ELF-1 (cell line): ENCODE data around the gene HIBCH.
A peak's percentile ranks its signal among the peaks of the same experiment; 100 is the strongest.

ENCODE experiments used
- DNase-seq: peaks from one replicate; pipeline ENCODE4 v3.0.0-alpha.2; 2016; ENCODE audit warnings: low read depth, low spot score

HIBCH gene

DNA sequence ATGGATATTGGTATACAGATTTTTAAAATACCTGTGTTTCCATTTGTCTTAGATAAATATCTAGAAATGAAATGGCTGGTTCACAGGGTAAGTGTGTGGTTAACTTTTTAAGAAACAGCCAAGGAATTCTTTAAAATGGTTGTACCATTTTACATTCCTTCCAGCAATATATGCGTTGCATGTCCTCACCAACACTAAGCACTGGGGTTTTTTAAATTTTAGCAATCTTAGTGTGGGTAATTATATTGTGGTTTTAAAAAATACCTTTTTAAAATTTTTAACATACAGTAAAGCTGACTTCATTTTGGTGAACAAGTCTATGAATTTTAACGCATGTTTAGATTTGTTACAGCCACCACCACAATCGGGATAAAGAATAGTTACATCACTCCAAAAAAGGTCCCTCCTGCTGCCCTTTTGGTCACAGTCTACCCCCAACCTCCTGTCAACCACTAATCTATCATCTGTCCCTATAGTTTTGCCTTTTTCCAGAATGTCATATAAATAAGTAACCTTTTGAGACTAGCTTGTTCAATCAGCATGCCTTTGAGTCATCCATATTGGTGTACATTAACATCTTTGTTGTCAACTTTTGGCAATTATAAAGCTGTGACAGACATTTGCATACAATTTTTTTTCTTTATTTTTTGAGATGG lies 129.0 kb downstream of the HIBCH start:
- no peak for DNase-seq

DNA sequence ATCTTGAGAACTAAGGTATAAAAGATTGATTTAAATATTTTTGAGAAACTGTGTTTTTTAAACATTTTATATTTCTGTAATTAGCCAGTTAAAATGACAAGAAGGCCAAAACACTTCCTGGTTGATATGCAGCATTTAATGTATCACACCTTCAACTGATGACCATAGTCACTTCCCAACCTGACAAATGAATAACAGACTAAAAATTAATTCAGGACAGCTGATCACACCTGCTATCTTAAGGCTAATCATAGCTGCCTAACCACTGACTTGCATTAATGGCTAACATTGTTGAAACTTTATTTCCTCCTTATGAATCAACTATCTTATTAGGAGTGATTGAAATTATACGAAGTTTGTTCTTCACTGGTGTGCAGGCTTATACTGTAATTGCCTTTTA lies 131.3 kb downstream of the HIBCH start:
- DNase-seq = no peak

DNA sequence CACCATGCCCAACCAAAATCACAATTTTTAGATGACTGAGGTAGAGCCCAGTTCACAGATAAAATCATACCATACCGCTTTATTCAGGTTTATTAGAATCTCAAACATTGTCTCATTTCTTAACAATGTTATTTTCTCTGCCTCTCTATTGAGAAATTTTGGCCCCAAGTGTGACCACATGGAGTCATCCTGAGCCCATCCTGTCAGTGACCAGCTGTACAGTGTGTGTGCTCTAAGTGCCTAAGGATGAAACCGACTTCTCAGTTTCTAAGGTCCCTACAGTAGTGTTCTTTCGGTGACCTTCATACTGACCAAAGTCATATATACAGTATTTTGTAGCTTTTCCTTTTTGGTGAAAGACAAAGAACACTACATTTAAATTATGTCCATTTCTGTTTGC lies 133.4 kb downstream of the HIBCH start:
- no peak for DNase-seq

- DNase-seq = no peak
Observed at GRCh38 chr2:190185380-190185779, 134.2 kb downstream of the HIBCH start.

DNA sequence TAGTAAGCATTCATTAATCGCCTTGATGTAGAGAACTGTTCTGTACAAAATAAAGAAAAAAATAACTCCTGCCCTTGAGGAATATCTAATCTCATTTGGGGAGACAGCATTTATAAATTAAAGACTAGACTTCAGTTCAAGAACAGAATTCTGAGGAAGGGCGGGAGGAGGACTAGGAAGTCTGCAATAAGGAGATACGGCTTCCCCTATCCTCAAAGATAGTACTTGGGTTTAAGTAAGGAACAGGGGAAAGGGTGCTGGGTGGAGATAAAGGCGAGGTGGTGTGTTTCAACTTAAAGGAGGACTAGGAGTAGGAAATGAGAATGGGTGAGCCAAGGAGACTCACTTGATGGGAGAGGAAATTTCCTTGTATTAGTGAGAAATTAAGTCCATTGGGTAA lies 135.2 kb downstream of the HIBCH start:
- no peak for DNase-seq

- DNase-seq = no peak
Observed at GRCh38 chr2:190183539-190183938, 136.1 kb downstream of the HIBCH start.

DNA sequence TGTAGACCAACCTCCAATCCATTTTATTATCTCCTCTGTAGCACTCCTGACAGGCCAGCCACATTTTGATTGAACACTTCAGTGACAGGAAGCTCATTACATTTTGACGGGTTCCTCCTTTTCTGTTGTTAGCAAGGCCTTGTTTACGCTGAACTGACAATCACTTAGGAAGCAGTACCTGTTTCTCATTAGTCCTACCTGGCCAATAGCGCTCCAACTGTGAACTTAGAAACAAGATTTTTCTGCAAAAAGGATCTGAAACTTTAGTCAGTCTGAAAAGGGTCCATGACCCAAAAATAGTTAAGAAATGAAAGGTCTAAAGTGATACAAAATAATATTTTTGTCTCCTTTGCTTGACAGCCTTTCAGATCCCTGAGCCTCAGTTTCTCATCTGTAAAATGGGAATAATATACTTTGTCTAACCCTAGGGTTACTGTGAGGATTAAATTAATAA lies 137.5 kb downstream of the HIBCH start:
- DNase-seq = no peak

DNA sequence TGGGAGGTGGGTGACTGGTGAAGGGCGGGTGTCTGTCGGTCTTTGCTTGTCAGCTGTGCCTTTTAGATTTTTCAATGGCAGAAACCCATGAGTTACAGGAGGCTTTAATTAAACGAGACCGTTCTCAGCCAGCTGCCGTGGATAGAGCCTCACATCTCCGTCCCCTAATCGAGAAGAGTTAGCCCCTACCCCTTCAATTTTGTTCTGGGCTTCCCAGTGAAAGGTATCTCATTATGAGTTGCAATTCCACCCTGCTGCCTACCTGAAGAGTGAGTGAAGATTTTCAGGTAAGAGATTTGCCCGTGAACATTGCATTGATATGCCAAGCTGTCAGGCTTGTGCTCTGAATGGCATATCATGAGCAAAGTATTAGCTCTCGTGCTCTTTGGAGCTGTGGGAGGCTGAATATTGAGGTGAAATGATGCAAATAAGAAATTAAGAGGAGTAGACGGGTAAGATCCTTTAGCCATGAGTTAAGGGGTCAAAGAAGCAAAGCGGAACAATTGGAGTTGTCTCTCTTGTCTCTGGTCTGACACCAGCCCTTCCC lies 138.4 kb downstream of the HIBCH start:
- DNase-seq = peak; percentile 33

DNA sequence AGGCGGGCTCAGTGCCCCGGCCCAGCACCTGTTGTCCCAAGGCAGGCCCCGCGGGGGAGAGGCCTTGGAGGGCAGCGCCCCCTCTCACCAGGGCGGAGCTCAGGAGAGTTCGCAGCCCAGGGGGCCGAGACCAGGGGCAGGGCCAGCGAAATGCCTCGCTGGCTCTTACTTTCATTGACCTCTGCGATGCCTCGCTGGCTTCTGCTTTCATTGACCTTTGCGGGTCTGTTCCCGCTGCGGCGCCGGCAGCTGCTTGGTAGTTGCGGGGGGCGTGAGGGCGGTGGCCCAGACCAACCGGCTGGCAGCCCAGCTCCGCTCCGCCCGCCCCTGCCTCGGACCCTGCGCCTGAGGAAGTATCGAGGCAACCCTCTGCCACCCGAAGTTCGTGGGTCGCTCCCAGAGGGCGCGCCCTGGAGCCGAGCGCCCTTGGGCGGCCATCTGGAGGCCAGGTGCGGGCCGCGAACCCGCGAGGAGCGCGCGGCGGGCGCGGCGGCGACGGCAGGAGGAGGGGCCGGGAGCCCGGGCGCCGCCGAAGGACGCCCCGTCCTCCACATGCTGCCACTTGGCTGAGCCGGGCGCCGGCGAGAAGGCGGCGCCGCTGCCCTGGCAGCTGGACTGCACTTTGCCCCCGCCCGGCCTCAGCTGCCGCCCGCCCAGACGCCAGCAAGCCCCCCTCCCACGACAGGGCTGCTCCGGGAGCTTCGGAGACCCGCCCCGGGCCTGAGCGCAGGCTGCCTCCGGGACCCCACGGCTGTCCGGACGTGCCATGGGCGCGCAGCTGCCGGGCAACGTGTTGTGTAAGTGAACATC lies 139.1 kb downstream of the HIBCH start:
- DNase-seq = peak; percentile 81

DNA sequence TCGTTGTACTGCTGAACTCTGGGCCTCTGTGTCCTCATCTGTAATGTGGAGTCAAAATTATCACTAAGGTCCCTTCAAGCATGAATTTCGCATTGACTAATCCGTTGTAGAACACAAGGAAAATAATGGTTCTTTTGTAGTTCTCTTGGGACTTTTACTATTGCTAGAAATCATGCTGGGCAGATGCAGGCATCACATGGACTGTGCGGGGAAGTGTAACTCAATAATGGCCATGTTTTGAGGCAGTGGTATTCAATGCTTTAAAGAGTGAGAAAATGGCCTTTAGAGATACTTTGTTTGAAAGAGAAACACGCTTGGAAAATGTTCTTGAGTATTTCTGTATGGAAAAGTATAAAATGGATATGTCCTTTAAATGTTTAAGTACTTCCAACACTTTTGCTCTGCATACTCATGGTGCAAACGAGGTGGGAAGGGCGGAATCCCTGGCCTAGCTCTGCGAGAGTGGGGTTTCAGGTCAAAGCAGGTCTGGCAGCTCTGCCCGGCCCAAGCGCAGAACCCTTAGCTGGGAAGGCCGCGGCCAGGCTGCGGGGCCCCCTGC lies 139.8 kb downstream of the HIBCH start:
- no peak for DNase-seq

DNA sequence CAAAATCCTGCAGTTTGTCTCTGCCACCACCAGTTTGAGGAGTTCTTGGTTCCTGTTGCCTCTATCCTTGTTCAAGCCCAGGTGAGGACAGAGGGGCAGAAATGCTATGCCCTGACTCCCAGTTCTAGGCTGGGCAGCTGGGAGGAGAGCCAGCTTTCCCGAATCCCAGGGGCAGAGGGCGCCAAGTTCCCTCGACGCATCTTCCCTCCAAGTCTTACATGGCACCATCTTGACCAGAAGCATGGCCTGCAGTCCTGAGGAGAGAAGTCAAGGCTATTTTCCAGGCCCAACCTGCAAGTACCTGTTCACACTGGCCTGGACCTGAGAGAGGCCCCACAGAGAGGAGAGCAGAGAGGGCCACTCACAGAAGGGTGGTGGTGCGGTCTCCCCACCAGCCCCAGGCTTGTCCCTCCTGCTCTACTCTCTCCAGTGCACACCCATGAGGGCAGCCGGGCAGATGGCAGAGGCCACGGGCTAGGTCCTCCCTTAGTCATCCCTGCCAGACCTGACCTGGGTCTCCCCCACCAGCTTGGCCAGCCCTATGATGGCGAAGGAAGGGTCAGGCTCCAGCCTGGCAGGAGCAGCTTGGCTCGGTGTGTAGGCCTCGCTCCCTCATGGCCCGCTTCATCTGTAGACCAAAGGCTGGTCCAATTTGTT lies 141.4 kb downstream of the HIBCH start:
- no peak for DNase-seq

- no peak for DNase-seq
Observed at GRCh38 chr2:190177249-190178040, 142.2 kb downstream of the HIBCH start.

DNA sequence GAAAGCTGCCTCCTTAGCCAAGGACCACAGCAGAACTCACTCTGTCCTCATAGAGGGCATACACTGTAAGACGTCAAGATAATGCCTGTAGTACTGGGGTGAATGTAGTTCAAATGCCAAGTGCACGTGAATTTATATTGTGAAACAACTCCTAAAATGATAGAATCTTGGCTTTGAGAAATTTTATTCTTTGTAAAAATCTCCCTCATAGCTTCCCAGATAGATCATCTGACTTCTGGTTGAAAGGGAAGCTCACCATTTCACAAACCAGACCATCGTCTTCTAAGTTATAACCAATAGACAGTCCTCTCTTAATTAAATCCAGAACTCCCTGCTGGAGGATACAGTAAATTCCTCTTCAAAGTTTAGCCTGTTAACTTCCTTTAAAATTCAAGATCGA lies 146.2 kb downstream of the HIBCH start:
- DNase-seq = no peak

DNA sequence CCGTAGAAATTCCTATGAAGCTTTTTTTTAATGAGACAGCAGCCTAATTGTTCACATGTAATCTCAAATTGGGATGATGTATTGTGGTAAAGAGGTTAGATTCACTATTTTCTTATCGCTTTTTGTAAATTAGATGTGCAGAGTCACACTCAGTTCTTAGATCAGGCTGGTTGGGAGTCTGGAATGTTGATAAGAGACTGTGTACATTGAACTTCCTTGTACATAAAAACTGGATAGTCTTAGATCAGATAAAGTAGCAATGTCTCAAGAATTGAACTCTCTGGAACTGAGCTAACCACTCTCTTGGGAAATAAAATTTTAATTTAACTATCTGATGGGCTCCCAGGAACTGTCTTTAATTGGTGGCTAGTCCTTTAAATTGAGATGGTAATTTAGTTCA lies 149.0 kb downstream of the HIBCH start:
- DNase-seq = no peak

GRCh38 chr2:190169221-190170072 lies 150.2 kb downstream of the HIBCH start:
- no peak for DNase-seq

DNA sequence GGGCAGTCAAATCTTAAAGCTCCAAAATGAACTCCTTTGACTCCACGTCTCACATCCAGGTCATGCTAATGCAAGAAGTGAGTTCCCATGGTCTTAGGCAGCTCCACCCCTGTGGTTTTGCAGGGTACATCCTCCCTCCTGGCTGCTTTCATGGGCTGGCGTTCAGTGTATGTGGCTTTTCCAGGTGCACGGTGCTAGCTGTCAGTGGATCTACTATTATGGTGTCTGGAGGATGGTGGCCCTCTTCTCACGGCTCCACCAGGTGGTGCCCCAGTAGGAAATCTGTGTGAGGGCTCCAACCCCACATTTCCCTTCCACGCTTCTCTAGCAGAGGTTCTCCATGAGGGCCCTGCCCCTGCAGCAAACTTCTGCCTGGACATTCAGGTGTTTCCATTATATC lies 151.9 kb downstream of the HIBCH start:
- DNase-seq = no peak

DNA sequence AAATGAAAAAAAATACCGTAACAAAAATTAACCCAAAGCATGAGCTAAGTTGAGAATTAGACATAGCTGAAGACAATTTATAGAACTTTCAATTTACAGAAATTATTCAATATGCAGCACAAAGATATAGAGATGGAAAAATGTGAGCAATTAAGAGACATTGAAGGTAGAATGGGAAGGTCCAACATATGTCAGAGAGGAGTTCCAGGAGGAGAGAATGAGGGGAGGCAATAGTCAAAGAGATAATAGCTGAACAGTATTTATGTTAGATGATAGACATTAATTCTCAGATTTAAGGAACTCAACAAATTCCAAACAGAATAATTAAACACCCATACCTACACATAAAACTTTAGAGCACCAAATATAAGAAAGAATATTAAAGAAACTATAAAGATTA lies 154.1 kb downstream of the HIBCH start:
- DNase-seq = no peak

- no peak for DNase-seq
Observed at GRCh38 chr2:190162851-190163250, 156.8 kb downstream of the HIBCH start.

DNA sequence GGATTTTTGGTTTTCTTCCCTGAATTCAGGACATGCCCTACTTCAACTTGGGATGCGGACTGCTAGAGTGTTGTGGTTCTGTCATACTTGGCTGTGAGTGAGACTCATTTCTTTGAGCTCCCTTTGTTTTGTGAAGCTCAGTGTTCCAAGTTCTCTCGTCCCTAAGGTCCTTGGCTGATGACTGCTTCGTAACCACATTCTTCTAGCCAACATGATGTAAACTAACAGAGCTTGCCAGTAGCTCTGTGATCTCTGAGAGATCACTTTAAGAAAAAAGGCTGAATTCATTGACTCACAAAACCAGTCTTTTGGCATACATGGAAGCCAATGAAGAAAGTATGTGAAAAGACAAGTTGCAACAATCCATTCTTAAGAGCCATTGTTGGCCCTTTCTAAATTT lies 160.2 kb downstream of the HIBCH start:
- no peak for DNase-seq

- no peak for DNase-seq
Observed at GRCh38 chr2:190158798-190159434, 160.7 kb downstream of the HIBCH start.
